HEK293T (cell line): ENCODE results near the gene RGS14.

ENCODE experiments used
- ARNT ChIP-seq: fragments of 450-650 bp; IDR thresholded peaks from 2 replicates; pipeline ENCODE4 v1.6.1; 2017; ENCODE audit warnings: mild to moderate bottlenecking
- CTBP1 ChIP-seq: fragments of 450-650 bp; IDR thresholded peaks from 2 replicates; pipeline ENCODE4 v1.6.1; 2016; ENCODE audit warnings: borderline replicate concordance
- NFRKB ChIP-seq: fragments of 450-650 bp; IDR thresholded peaks from 2 replicates; pipeline ENCODE4 v1.6.1; 2016; ENCODE audit warnings: mild to moderate bottlenecking, moderate library complexity
- TARDBP ChIP-seq: fragments of 450-650 bp; IDR thresholded peaks from 2 replicates; pipeline ENCODE4 v1.6.1; 2016

DNA sequence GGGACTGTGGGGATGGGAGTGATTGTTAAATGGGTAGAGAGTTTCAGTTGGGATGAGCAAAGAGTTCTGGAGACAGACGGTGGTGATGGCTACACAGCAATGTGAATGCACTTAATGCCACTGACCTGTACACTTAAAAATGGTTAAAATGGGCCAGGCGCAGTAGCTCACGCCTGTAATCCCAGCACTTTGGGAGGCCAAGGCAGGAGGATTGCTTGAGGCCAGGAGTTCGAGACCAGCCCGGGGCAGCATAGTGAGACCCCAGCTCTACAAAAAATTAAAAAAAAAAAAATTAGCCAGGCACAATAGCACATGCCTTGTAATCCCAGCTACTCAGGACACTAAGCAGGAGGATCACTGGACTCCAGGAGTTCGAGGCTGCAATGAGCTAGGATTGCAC is 13.9 kb upstream of the RGS14 start:
- TF ChIP-seq ARNT, result no peak
- TF ChIP-seq CTBP1, result no peak
- no peak for TF ChIP-seq TARDBP
- TF ChIP-seq NFRKB, result no peak
